HG03565 (cell line): ENCODE data around the gene ANG.
"Not testable (repeated sequence)": the region's sequence is repeated elsewhere in the genome, so short reads cannot be mapped to it uniquely, and the experiment has no call there.

ENCODE experiments used
- ATAC-seq: cut with Tn5 transposase; IDR thresholded peaks from one replicate; pipeline ENCODE4 v1.9.1; 2021; ENCODE audit warnings: mild to moderate bottlenecking, moderate library complexity; ENCODE audit not compliant: unreplicated experiment

Gene ANG

DNA sequence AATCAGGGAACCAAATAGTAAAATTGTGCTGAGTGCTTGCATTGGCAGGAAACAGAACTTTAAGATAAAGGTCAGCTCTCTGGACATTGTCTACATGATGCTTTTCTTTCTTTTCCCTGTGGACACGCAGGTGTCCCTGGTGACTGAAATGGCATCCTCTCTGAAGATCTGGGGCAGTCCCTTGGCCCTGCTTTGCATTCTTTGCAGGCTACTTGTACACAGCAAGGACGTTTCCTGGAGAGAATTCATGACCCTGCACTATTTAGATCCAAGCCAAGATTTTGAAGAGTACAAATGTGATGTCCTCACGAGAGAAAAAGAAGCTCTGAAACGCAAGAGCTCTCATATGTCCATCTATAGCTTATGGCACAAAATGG, 45.9 kb downstream of the ANG start:
- no peak for ATAC-seq

DNA sequence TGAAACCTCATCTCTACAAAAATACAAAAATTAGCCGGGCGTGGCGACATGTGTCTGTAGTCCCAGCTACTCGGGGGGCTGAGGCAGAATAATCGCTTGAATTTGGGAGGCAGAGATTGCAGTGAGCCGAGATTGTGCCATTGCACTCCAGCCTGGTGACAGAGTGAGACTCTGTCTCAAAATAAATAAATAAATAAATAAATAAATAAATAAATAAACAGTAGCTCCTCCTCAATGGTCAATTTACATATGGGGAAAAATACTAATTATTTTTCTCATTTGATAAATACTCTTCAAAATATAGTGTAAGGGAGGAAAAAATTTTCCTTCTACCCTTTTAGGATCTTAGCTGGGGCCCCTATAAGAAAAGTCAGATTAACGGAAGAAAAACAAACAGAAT, 49.7 kb downstream of the ANG start:
- ATAC-seq, result not testable (repeated sequence)

DNA sequence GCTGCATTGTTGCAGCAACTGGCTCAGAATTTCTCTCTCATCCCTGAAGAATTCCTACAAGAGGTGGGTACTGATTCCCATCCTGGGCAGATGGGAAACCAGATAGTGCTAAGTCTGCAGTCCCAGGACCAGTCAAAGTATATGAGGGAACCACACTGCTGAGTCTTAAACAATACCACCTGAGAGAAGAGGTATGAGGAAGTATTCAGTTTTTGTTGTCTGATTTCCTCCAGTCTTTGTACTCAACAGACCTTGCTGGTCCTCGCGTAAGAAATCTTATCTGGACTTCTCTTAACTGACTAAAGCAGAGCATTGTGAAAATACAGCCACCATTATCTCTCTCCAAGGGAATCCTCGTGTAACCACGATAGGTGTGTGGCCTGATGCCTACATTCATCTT, 53.6 kb downstream of the ANG start:
- no peak for ATAC-seq

DNA sequence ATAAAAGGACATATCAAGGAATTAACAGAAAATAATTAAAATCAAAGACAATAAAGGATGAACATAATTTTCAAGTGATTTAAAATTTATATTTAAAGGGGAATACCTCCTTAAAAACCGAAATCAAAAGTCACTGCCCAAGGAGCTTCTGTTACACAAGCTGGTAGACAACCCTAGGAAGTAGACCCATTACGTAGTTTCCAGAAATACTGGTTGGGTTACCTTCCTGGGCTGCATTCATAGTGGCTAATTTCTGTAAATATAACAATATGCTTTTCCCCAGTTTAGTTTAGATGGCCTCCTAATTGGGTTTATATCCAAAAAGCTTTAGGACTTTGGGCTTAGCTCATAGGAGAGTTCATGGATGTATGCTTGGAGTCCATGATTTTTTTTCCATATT, 55.0 kb downstream of the ANG start:
- ATAC-seq, result no peak
